ENCODE results near the gene MAST4.
"Not testable (repeated sequence)": the region's sequence is repeated elsewhere in the genome, so short reads cannot be mapped to it uniquely, and the experiment has no call there.

The MAST4 gene

GRCh38 chr5:66742896-66743247 lies 146.7 kb downstream of the MAST4 start:
- DNase-seq (ENCODE audit: low read depth), result no peak

- DNase-seq (ENCODE audit: low read depth), result no peak
Observed at GRCh38 chr5:66743344-66743743, 147.2 kb downstream of the MAST4 start.

- DNase-seq (ENCODE audit: low read depth), result no peak
Observed at GRCh38 chr5:66744040-66744439, 147.8 kb downstream of the MAST4 start.

- DNase-seq (ENCODE audit: low read depth), result no peak
Observed at GRCh38 chr5:66745297-66745696, 149.1 kb downstream of the MAST4 start.

- DNase-seq (ENCODE audit: low read depth), result no peak
Observed at GRCh38 chr5:66747607-66748006, 151.4 kb downstream of the MAST4 start.

- DNase-seq (ENCODE audit: low read depth), result not testable (repeated sequence)
Observed at GRCh38 chr5:66752668-66753067, 156.5 kb downstream of the MAST4 start.

- no peak for DNase-seq (ENCODE audit: low read depth)
Observed at GRCh38 chr5:66757219-66757833, 161.1 kb downstream of the MAST4 start.

GRCh38 chr5:66757834-66758371 lies 161.7 kb downstream of the MAST4 start:
- no peak for DNase-seq (ENCODE audit: low read depth)

- DNase-seq (ENCODE audit: low read depth), result no peak
Observed at GRCh38 chr5:66769030-66769733, 173.0 kb downstream of the MAST4 start.

- no peak for DNase-seq (ENCODE audit: low read depth)
Observed at GRCh38 chr5:66769839-66770617, 173.8 kb downstream of the MAST4 start.

- DNase-seq (ENCODE audit: low read depth), result no peak
Observed at GRCh38 chr5:66777868-66778267, 181.7 kb downstream of the MAST4 start.

- DNase-seq (ENCODE audit: low read depth), result no peak
Observed at GRCh38 chr5:66779528-66779927, 183.3 kb downstream of the MAST4 start.

- no peak for DNase-seq (ENCODE audit: low read depth)
Observed at GRCh38 chr5:66788556-66788955, 192.4 kb downstream of the MAST4 start.

GRCh38 chr5:66789434-66789833 lies 193.2 kb downstream of the MAST4 start:
- no peak for DNase-seq (ENCODE audit: low read depth)

- no peak for DNase-seq (ENCODE audit: low read depth)
Observed at GRCh38 chr5:66793049-66793448, 196.9 kb downstream of the MAST4 start.

GRCh38 chr5:66795682-66796081 lies 199.5 kb downstream of the MAST4 start:
- no peak for DNase-seq (ENCODE audit: low read depth)

- DNase-seq (ENCODE audit: low read depth), result no peak
Observed at GRCh38 chr5:66796305-66797292, 200.4 kb downstream of the MAST4 start.

- DNase-seq (ENCODE audit: low read depth), result no peak
Observed at GRCh38 chr5:66802941-66803340, 206.7 kb downstream of the MAST4 start.

GRCh38 chr5:66805514-66806430 lies 209.6 kb downstream of the MAST4 start:
- DNase-seq (ENCODE audit: low read depth), result no peak

GRCh38 chr5:66807743-66808142 lies 211.6 kb downstream of the MAST4 start:
- DNase-seq (ENCODE audit: low read depth), result no peak

GRCh38 chr5:66808663-66809062 lies 212.5 kb downstream of the MAST4 start:
- no peak for DNase-seq (ENCODE audit: low read depth)

Data from CMK (cell line).